B cell (primary cell): ENCODE measurements around the gene TMC8. TPM values are rescaled to one million over a fixed set of nuclear protein-coding genes. Genes with fewer than 3 reads are reported as not detected.

ENCODE experiments used
- ATAC-seq: fragments of 200-7000 bp; cut with Tn5 transposase; one replicate; pipeline ENCODE4 v1.10.0; 2021; ENCODE audit warnings: low read depth, mild to moderate bottlenecking, moderate number of reproducible peaks, moderate library complexity
- CTCF ChIA-PET: fragments of 350-600 bp; sonication (Branson Sonifier 250); formaldehyde crosslinking; loops from one replicate; lab custom pipeline; 2021; ENCODE audit warnings: antibody characterized with exemption, inconsistent platforms; lab: Charles Lee
- POLR2A ChIA-PET: fragments of 350-600 bp; sonication (Branson Sonifier 250); formaldehyde crosslinking; loops from one replicate; lab custom pipeline; 2021; ENCODE audit warnings: antibody characterized with exemption; lab: Charles Lee
- DNase-seq: peaks from one replicate; pipeline ENCODE4 v3.0.0; 2013
- H2AFZ ChIP-seq: 2 replicates; pipeline ENCODE4 v1.6.1; 2012; ENCODE audit warnings: mild to moderate bottlenecking, low read depth, low read length; ENCODE audit not compliant: insufficient read depth, poor library complexity, severe bottlenecking
- H3K27ac ChIP-seq, 2 donors: 1 replicate in 1 of 2; 2 replicates in 1 of 2; pipeline ENCODE4 v1.5.1; 2012 to 2013; ENCODE audit warnings: low read length in 2 of 2, mild to moderate bottlenecking in 2 of 2, moderate library complexity in 1 of 2
- H3K27me3 ChIP-seq, 4 experiments: fragments of 200-600 bp in 1 of 4; sonication (generic) in 1 of 4; replicated peaks in 1 of 4; 1 replicate in 2 of 4; 2 replicates in 2 of 4; pipeline versions ENCODE4 v1.6.1 to v1.7.0; 2013 to 2016; ENCODE audit warnings: low read length in 3 of 4, mild to moderate bottlenecking in 2 of 4, mixed read lengths in 1 of 4, moderate library complexity in 1 of 4; ENCODE audit not compliant: insufficient read depth in 4 of 4, control insufficient read depth in 3 of 4; ENCODE audit errors: control extremely low read depth in 1 of 4
- H3K36me3 ChIP-seq, 2 experiments: replicated peaks in 1 of 2; 1 replicate in 1 of 2; 2 replicates in 1 of 2; pipeline versions ENCODE4 v1.6.1 to v1.7.1; 2013; ENCODE audit warnings: low read length in 1 of 2; ENCODE audit not compliant: insufficient read depth in 2 of 2, control insufficient read depth in 1 of 2; ENCODE audit errors: control extremely low read depth in 1 of 2, extremely low read depth in 1 of 2
- H3K4me1 ChIP-seq, 2 donors: fragments of 200-600 bp in 1 of 2; sonication (generic) in 1 of 2; 1 replicate in 1 of 2; 2 replicates in 1 of 2; pipeline versions ENCODE4 v1.5.1 to v1.6.1; 2013 to 2017; ENCODE audit warnings: low read length in 2 of 2; ENCODE audit not compliant: control insufficient read depth in 2 of 2, insufficient read depth in 2 of 2
- H3K4me2 ChIP-seq: replicated peaks from 2 replicates; pipeline ENCODE3; 2012; ENCODE audit warnings: mild to moderate bottlenecking, low read depth, low read length; ENCODE audit not compliant: poor library complexity, severe bottlenecking
- H3K4me3 ChIP-seq, 5 experiments: fragments of 200-600 bp in 1 of 5; sonication (generic) in 1 of 5; 1 replicate in 3 of 5; 2 replicates in 2 of 5; pipeline versions ENCODE4 v1.5.1 to v1.7.0; 2011 to 2016; ENCODE audit warnings: low read length in 4 of 5, mild to moderate bottlenecking in 4 of 5, low read depth in 2 of 5, control low read depth in 1 of 5, moderate library complexity in 1 of 5; ENCODE audit not compliant: insufficient read depth in 1 of 5; ENCODE audit errors: control extremely low read depth in 1 of 5, extremely low read depth in 1 of 5
- H3K79me2 ChIP-seq: fragments of 200-600 bp; sonication (generic); one replicate; pipeline ENCODE4 v1.6.0; 2016; ENCODE audit warnings: low read length; ENCODE audit not compliant: control insufficient read depth, insufficient read depth
- H3K9ac ChIP-seq: fragments of 200-600 bp; sonication (generic); 2 replicates; pipeline ENCODE4 v1.6.1; 2017; ENCODE audit warnings: mild to moderate bottlenecking, low read length, moderate library complexity
- H3K9me3 ChIP-seq, 3 donors: one replicate each; pipeline versions ENCODE4 v1.6.1 to v1.7.1; 2013; ENCODE audit warnings: low read length in 2 of 3; ENCODE audit not compliant: control insufficient read depth in 2 of 3, insufficient read depth in 1 of 3; ENCODE audit errors: control extremely low read depth in 1 of 3
- H4K20me1 ChIP-seq: 2 replicates; pipeline ENCODE4 v1.6.0; 2012; ENCODE audit warnings: mild to moderate bottlenecking, low read length; ENCODE audit not compliant: insufficient read depth, control insufficient read depth, poor library complexity, severe bottlenecking
- H3K27ac Mint-ChIP-seq: one replicate; pipeline ENCODE4 v1.8.0; 2021; ENCODE audit warnings: mixed read lengths
- H3K27me3 Mint-ChIP-seq: one replicate; pipeline ENCODE4 v1.8.0; 2021; ENCODE audit warnings: mixed read lengths
- H3K4me1 Mint-ChIP-seq: one replicate; pipeline ENCODE4 v1.8.0; 2021; ENCODE audit warnings: mixed read lengths
- H3K4me3 Mint-ChIP-seq: one replicate; pipeline ENCODE4 v1.8.0; 2021; ENCODE audit warnings: mixed read lengths
- H3K9me3 Mint-ChIP-seq: one replicate; pipeline ENCODE4 v1.8.0; 2022; ENCODE audit warnings: mixed read lengths; ENCODE audit not compliant: insufficient read depth
- EZH2 ChIP-seq: IDR thresholded peaks from 2 replicates; pipeline ENCODE4 v1.6.1; 2012; ENCODE audit warnings: borderline replicate concordance, low read depth, mild to moderate bottlenecking, moderate library complexity, low read length; ENCODE audit not compliant: insufficient read depth, poor library complexity, severe bottlenecking
- whole genome bisulfite sequencing: methylation state at CpG from one replicate; pipeline ENCODE4 v1.1.5; 2013; ENCODE audit warnings: missing lambda C conversion rate; ENCODE audit not compliant: insufficient coverage; 5-methylcytosine and 5-hydroxymethylcytosine counted together
- intact Hi-C: fragments of 100-400 bp; cut with micrococcal nuclease; formaldehyde crosslinking; loops from one replicate; pipeline ENCODE4 v1.10.0; 2022
- polyA plus RNA-seq: library from polyadenylated mRNA; depleted of rRNA; stranded (reverse); fragments of >200 nt; gene quantifications from 2 replicates; pipeline ENCODE4 v1.2.3, GENCODE V29; 2012
- total RNA-seq, 2 donors: library from RNA; stranded (reverse); fragments of 120-200 nt in 1 of 2; gene quantifications; 1 replicate in 1 of 2; 2 replicates in 1 of 2; pipeline versions ENCODE4 v1.2.3 to v1.2.4, GENCODE V29; 2013 to 2022
- TF ChIP-seq, protein P1 (sequence below): fragments of 200-600 bp; IDR thresholded peaks from one replicate; pipeline ENCODE4 v1.8.0; 2022; ENCODE audit warnings: antibody characterized with exemption, mild to moderate bottlenecking

The TMC8 gene
- total and polyA plus RNA-seq, 2 donors (not counting 1 experiment from before 2014, with no cell fraction given) = 235 to 352 TPM

GRCh38 chr17:78144147-78144719, 13.7 kb downstream of the TMC8 start:
- no peak for ATAC-seq
- peak overlapping the region; percentile 38 to 57 for H3K27ac ChIP-seq
- peaks cover 3% of the 10 kb centered on the region for H4K20me1 ChIP-seq
- H3K4me3 ChIP-seq = no peak overlapping the region
- TF ChIP-seq, protein P1, sequence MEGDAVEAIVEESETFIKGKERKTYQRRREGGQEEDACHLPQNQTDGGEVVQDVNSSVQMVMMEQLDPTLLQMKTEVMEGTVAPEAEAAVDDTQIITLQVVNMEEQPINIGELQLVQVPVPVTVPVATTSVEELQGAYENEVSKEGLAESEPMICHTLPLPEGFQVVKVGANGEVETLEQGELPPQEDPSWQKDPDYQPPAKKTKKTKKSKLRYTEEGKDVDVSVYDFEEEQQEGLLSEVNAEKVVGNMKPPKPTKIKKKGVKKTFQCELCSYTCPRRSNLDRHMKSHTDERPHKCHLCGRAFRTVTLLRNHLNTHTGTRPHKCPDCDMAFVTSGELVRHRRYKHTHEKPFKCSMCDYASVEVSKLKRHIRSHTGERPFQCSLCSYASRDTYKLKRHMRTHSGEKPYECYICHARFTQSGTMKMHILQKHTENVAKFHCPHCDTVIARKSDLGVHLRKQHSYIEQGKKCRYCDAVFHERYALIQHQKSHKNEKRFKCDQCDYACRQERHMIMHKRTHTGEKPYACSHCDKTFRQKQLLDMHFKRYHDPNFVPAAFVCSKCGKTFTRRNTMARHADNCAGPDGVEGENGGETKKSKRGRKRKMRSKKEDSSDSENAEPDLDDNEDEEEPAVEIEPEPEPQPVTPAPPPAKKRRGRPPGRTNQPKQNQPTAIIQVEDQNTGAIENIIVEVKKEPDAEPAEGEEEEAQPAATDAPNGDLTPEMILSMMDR = no peak
- no peak for TF ChIP-seq EZH2
- ChIA-PET CTCF (interaction anchor here (0.8 to 14.1 kb wide), 5 partner anchors 10 to 33 kb away, joined by 3 to 357 read pairs (median 5); partner anchors contain the start of genes SYNGR2, TK1 and TMC8), POLR2A (interaction anchor here (0.5 to 22.6 kb wide), 6 partner anchors 9 to 58 kb away, joined by 5 to 432 read pairs (median 15); partner anchors contain the start of genes SYNGR2, TMC6 and TMC8)
- Mint-ChIP-seq H3K4me3 (peak overlapping the region; percentile 23), H3K9me3 (no peaks in the 10 kb centered on the region), H3K4me1 (peaks cover 80% of the 10 kb centered on the region), H3K27me3 (no peaks in the 10 kb centered on the region), H3K27ac (peak overlapping the region; percentile 89)
- H2AFZ ChIP-seq = no peak overlapping the region
- H3K9me3 ChIP-seq = peaks cover 0 to 10% (median 0%) of the 10 kb centered on the region in 3 donors
- H3K27me3 ChIP-seq = no peaks in the 10 kb centered on the region
- peak overlapping the region; percentile 67 for H3K4me2 ChIP-seq
- H3K36me3 ChIP-seq = peaks cover 0 to 18% of the 10 kb centered on the region in 2 experiments
- no peak overlapping the region for H3K9ac ChIP-seq
- peaks cover 23% of the 10 kb centered on the region for H3K79me2 ChIP-seq
- peaks cover 81 to 94% of the 10 kb centered on the region in 2 donors for H3K4me1 ChIP-seq
- WGBS = 79% methylated on average over 10 of the region's 11 CpGs
- peak; percentile 43 for DNase-seq
- intact Hi-C loops = no loop called here
